ENCODE measurements around the gene ZC3HAV1L.
A peak's percentile ranks its signal among the peaks of the same experiment; 100 is the strongest.
"Not testable (repeated sequence)": the region's sequence is repeated elsewhere in the genome, so short reads cannot be mapped to it uniquely, and the experiment has no call there.

Gene ZC3HAV1L

GRCh38 chr7:139054101-139054500 lies 18.3 kb upstream of the ZC3HAV1L start:
- no peak for DNase-seq (ENCODE audit: low read depth)

- no peak for DNase-seq (ENCODE audit: low read depth)
Observed at GRCh38 chr7:139051655-139052054, 15.8 kb upstream of the ZC3HAV1L start.

- DNase-seq (ENCODE audit: low read depth), result no peak
Observed at GRCh38 chr7:139049936-139050335, 14.1 kb upstream of the ZC3HAV1L start.

- DNase-seq (ENCODE audit: low read depth), result no peak
Observed at GRCh38 chr7:139049111-139049510, 13.3 kb upstream of the ZC3HAV1L start.

GRCh38 chr7:139047970-139048369 lies 12.1 kb upstream of the ZC3HAV1L start:
- no peak for DNase-seq (ENCODE audit: low read depth)

- no peak for DNase-seq (ENCODE audit: low read depth)
Observed at GRCh38 chr7:139046143-139046542, 10.3 kb upstream of the ZC3HAV1L start.

- DNase-seq (ENCODE audit: low read depth), result no peak
Observed at GRCh38 chr7:139044813-139045794, 9.3 kb upstream of the ZC3HAV1L start.

GRCh38 chr7:139043823-139044812 lies 8.3 kb upstream of the ZC3HAV1L start:
- DNase-seq (ENCODE audit: low read depth), result peak; percentile 55

GRCh38 chr7:139041378-139042085 lies 5.7 kb upstream of the ZC3HAV1L start:
- no peak for DNase-seq (ENCODE audit: low read depth)

GRCh38 chr7:139038691-139039090 lies 2.8 kb upstream of the ZC3HAV1L start:
- no peak for DNase-seq (ENCODE audit: low read depth)

- no peak for DNase-seq (ENCODE audit: low read depth)
Observed at GRCh38 chr7:139036901-139037300, 1.1 kb upstream of the ZC3HAV1L start.

GRCh38 chr7:139034855-139035585 lies 822 bp downstream of the ZC3HAV1L start:
- no peak for DNase-seq (ENCODE audit: low read depth)

- DNase-seq (ENCODE audit: low read depth), result no peak
Observed at GRCh38 chr7:139034336-139034735, 1.5 kb downstream of the ZC3HAV1L start.

- no peak for DNase-seq (ENCODE audit: low read depth)
Observed at GRCh38 chr7:139033346-139034114, 2.3 kb downstream of the ZC3HAV1L start.

GRCh38 chr7:139032473-139032872 lies 3.4 kb downstream of the ZC3HAV1L start:
- no peak for DNase-seq (ENCODE audit: low read depth)

- no peak for DNase-seq (ENCODE audit: low read depth)
Observed at GRCh38 chr7:139029353-139029752, 6.5 kb downstream of the ZC3HAV1L start.

GRCh38 chr7:139026551-139026950 lies 9.3 kb downstream of the ZC3HAV1L start:
- no peak for DNase-seq (ENCODE audit: low read depth)

- DNase-seq (ENCODE audit: low read depth), result not testable (repeated sequence)
Observed at GRCh38 chr7:139025861-139026260, 10.0 kb downstream of the ZC3HAV1L start.

GRCh38 chr7:139023076-139023475 lies 12.8 kb downstream of the ZC3HAV1L start:
- DNase-seq (ENCODE audit: low read depth), result no peak

GRCh38 chr7:139022286-139022685 lies 13.6 kb downstream of the ZC3HAV1L start:
- DNase-seq (ENCODE audit: low read depth), result no peak

Data from stimulated activated CD8-positive, alpha-beta memory T cell treated with anti-CD3 and anti-CD28 coated beads, Interleukin-15, amount 100 ng/mL, for 1 hour (primary cell).